KOPT-K1 (cell line): ENCODE data around the gene PLCH1.
"Not testable (repeated sequence)": the region's sequence is repeated elsewhere in the genome, so short reads cannot be mapped to it uniquely, and the experiment has no call there.

Source experiments
- H3K27ac ChIP-seq: fragments of 200-600 bp; sonication (generic); 2 replicates; pipeline ENCODE4 v1.5.1; 2016; ENCODE audit warnings: antibody characterized with exemption, mild to moderate bottlenecking, low read depth, low read length; ENCODE audit not compliant: poor library complexity, severe bottlenecking
- H3K36me3 ChIP-seq: fragments of 200-600 bp; sonication (generic); 2 replicates; pipeline ENCODE4 v1.5.1; 2017; ENCODE audit warnings: antibody characterized with exemption, mild to moderate bottlenecking, low read length, moderate library complexity; ENCODE audit not compliant: insufficient read depth
- H3K9me3 ChIP-seq: fragments of 200-600 bp; sonication (generic); 2 replicates; pipeline ENCODE4 v1.5.1; 2017; ENCODE audit warnings: antibody characterized with exemption, low read length, mild to moderate bottlenecking; ENCODE audit not compliant: insufficient read depth, poor library complexity, severe bottlenecking

Gene PLCH1

DNA sequence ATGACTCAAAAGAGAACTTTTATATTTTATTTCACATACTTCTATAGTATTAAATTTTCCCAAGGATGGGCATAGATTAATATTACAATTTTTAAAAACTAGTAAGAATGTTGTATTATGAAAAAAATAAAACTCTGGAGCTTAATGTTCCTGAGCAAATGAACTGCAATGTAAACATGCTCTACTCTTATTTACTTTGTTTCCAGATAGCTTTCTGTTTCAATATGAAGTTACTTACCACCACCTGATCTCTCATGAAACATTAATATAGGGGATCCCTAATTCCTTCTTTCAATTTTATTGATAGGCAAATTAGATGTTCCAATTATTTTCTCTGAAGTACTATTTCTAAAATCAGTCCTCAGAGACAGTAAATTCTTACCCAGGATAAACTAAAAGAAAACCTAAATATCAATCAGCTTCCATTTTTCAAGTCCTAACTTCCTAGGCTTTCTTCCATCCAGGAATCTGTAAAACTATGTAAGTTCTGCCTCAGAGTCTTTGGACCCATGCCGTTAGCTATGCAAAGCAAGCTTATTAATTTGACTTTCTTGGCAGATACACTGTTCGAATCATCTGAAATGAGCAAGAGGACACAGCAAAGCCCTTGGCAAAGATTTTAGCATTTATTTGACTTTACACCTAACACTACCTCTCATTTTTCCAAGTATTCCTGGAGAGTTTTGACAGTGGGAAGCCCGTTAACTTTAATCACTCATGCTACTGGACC lies 93.2 kb downstream of the PLCH1 start:
- Histone ChIP-seq H3K9me3 (no peaks in the 10 kb centered on the region), H3K36me3 (no peaks in the 10 kb centered on the region), H3K27ac (no peak overlapping the region)

DNA sequence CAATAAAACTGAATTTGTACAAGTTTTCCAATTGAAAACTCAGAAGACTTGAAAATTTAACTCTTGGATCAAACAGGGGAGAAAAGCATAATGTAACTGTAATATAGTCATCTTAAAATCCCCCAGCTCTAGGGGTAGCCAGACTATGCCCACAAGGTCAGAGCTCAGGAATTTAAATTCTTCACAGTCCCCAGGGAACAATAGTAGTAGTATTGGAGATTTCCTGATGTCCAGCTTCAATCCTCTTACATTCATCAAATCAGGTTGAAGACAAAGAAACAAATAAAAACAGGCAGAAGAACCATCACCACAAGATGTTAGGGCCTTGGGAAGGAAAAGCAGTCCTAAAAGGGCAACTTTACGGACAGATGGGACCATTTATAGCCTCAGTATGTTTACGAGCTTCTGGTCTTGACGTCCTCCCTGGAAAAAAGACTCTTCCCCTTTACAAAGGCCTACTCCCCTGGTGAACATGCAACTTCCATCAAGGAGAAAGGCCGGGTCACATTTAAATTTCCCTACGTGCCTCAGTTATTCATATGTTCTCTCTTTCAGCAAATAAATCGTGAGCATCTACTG lies 96.8 kb downstream of the PLCH1 start:
- Histone ChIP-seq H3K36me3 (no peaks in the 10 kb centered on the region), H3K9me3 (no peaks in the 10 kb centered on the region), H3K27ac (no peak overlapping the region)

DNA sequence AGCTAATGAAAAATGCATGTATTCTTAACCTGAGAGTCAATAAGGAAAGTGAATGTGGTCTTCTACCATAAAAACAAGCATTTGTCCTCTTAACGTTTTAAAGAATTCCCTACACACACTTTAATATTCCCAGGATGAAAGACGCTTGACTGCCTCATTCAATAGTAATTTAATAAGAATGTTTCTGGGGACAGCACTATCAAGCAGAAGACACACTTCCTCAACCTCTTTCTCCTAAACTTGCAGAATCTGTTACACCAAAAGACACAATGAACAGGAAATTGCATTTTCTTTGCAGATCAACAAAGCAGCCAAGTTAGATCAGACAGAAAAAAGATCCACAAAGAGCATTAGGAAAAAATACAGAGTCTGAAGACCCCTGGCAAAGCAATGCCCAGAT lies 97.7 kb downstream of the PLCH1 start:
- Histone ChIP-seq H3K9me3 (no peaks in the 10 kb centered on the region), H3K27ac (no peak overlapping the region), H3K36me3 (no peaks in the 10 kb centered on the region)

DNA sequence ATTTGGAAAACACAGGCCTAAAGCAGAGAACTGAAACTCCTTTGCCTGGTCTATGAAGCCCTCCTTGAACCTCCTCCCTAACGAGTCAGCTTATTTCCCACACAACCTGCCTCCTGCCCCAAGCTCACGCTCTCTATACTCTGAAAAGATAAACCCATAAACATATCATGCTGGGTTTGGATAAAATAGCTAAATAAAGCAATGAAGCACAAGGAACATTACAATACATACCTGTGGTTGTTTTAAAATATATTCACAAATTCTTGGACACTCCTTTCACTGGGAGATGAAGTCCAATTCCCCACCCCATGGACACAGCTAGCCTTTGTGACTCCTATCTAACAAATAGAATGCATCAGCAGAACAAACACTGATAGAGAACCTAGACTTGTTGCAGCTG lies 98.2 kb downstream of the PLCH1 start:
- Histone ChIP-seq H3K27ac (no peak overlapping the region), H3K9me3 (no peaks in the 10 kb centered on the region), H3K36me3 (no peaks in the 10 kb centered on the region)

DNA sequence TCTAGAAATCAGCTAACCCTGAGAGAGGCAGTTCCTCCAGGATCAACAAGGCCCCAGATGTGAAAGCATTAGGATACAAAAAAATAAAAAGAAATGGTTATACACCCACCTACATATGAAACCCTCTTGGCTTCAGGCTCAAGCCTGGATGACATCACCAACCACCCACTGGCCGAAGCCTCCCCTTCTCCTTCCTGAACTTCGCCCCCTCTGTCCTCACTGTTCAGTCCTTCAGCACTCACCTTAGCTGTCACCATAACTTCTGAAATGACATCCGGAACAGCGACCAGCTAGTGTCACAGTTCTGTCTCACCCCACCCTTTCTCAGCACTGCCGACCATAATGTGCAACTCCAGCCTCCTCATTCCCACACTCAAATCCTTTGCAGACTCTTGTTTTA lies 98.7 kb downstream of the PLCH1 start:
- no peaks in the 10 kb centered on the region for H3K9me3 ChIP-seq
- H3K27ac ChIP-seq, result no peak overlapping the region
- no peaks in the 10 kb centered on the region for H3K36me3 ChIP-seq

DNA sequence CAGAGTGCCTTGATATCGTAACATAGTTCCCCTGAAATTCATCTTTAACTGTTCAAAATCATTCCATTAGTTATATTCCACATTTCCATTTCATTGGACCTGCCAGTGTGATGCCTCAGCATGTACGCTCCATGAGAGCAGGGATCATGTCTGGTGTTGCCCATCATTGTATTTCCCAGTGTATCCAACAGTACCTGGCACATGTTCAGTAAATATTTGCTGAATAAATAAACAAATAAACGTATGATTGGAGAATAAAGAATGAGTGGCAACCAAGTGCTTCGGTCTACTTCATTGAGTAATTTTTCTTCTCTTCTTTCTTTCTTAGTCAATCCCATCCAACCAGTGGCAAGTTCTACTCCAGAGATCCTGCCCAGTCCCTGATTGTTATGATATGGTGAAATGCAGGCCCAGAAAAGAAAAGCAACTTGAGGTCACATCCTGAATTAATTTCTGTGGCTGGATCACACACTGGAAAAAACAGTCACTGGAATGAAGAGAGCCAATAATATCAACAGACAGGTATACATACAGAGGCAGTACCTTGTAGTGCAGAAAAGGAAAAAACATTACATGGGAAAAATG lies 101.2 kb downstream of the PLCH1 start:
- Histone ChIP-seq H3K27ac (no peak overlapping the region), H3K36me3 (no peaks in the 10 kb centered on the region), H3K9me3 (no peaks in the 10 kb centered on the region)

DNA sequence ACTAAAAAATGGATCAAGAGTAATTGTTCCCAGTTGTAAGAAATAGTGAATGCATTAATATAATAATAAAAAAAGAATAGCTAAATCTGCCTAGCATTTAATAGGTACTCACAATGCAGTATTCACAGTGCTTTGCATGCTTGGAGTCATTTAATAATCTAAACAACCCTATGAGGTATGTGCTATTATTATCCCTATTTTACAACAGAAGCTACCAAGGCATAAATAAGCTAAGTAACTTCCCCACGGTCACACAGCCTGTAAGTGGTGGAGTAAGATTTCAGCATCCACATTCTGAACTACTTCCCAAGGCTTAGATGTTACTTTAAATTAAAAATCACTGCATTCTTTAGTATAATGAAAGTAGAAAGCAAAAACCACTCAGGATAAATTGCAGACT lies 102.9 kb downstream of the PLCH1 start:
- no peak overlapping the region for H3K27ac ChIP-seq
- no peaks in the 10 kb centered on the region for H3K9me3 ChIP-seq
- no peaks in the 10 kb centered on the region for H3K36me3 ChIP-seq

DNA sequence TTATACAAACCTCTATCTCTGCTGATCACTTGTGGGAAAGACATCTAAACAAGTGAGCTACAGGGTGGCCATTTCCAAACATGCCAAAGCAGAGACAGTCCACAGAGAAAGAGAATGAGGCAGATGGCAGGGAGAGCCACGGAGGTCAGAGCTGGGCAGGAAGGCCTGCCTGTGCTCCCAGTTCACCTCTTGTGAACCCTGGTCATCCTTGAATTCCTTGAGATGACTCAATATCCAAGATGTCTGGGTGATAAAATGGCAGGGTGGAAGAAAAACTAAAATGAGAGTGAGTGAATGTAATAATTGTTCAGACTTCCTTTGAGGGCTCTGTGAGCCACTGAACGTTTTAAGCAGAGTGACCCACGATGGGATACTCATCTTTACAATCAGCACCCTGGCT lies 104.8 kb downstream of the PLCH1 start:
- no peak overlapping the region for H3K27ac ChIP-seq
- H3K36me3 ChIP-seq, result no peaks in the 10 kb centered on the region
- H3K9me3 ChIP-seq, result no peaks in the 10 kb centered on the region

DNA sequence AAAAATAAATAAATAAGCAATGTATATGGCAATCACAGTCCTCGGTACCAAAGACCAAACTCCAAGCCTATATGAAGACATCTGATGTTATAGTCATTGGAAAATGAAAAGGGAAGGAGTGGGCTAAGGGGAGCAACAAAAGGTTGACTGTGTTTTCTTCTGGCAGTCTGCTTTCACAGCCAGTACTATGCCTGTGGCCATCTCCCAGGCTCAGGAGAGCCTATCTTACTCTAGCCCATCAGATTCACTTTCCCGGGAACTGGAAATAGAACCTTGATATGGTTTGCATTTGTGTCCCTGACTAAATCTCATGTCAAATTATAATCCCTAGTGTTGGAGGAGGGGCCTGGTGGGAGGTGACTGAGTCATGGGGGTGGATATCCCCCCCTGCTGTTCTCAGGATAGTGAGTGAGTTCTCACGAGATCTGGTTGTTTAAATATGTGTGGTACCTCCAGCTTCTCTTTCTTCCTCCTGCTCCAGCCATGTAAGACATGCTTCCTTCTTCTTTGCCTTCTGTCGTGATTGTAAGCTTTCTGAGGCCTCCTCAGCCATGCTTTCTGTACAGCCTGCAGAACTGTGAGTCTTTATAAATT lies 105.3 kb downstream of the PLCH1 start:
- Histone ChIP-seq H3K9me3 (no peaks in the 10 kb centered on the region), H3K27ac (no peak overlapping the region)

DNA sequence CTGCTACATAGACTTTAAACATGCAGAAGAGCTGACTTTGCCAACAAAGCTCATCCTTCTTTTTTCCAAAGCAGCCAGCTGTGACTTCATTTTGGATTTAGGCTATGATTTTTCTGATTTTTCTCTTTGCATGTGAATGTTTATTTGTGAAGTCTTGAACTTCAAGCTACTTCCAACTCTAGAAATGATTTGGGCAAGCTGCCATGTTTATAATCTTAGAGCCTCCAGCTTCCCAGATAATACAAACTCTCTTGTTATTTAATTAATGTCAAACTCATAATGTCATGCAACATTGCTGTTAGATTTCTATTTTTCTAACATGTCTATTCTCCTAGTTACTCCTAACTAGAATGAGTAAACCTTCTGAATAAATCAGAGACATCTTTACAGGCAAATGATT lies 106.4 kb downstream of the PLCH1 start:
- not testable (repeated sequence) for H3K27ac ChIP-seq, H3K9me3 ChIP-seq

More for the DNA sequence above, 105.3 kb downstream of the PLCH1 start:
- no peaks in the 10 kb centered on the region for H3K36me3 ChIP-seq

DNA sequence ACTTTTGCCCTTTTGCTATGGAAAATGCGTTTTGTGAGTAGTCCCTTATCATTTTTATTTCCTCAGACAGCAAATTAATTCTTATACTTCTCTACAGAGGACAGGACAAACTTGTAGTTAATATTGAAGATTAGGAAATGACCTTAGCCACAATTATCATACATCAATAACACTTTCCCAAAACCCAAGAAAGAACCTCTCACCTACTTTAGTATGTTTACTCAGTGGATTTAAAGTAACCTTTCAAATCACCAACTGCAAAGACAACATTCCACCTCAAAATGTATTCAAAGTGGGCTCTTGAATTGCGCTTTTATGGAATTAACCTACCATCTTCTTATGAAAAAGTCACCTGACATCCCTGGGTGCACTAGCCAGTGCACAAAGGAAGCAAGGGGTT lies 107.3 kb downstream of the PLCH1 start:
- Histone ChIP-seq H3K9me3 (no peaks in the 10 kb centered on the region), H3K36me3 (no peaks in the 10 kb centered on the region), H3K27ac (no peak overlapping the region)

More for the DNA sequence above, 106.4 kb downstream of the PLCH1 start:
- not testable (repeated sequence) for H3K36me3 ChIP-seq

DNA sequence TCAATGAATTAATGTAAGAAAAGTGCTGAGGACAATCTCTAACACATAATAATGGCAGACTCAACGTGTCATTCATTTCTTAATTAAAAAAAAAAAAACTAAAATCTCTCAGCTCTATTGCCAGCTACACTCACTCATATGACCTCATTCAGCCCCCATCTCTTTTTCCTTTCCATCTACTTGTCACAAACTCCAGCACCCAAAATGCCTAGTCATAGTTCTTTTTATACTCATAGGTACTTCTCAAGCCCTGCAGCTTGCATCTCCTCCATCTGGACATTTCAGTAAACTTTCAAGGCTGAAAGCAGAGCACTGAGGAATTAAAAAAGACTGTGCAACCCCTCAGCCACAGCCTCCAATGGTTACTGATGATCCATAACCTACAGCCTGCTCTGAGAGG lies 109.8 kb downstream of the PLCH1 start:
- Histone ChIP-seq H3K9me3 (no peaks in the 10 kb centered on the region), H3K27ac (no peak overlapping the region), H3K36me3 (no peaks in the 10 kb centered on the region)

DNA sequence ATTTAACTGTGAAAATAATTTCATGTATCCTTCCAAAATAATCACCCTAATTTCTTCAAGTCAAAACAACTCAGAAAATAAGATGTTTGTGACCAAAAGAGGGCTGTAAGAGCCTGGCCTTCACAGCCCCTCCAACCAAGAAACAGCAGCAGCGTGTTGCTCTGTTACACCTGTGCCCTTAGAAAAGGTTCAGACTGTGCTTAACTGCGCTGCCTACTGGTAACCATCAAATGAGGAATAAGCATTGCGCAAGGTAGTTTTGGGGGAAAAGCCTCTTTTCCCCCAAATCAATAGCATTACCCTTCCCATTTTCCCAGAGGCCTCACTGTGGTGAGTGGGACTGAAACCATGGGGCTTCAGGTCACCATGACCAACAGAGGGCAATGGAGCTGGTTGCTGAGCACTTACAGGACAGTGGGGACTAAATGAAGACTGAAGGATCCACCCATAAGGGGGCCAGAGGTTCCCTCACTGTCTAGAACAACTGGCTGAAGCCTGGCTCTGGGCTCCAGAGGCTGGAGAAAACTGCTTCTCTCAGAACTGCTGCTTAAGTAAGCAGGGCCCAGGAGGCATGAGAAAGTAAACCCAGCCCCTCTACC lies 110.7 kb downstream of the PLCH1 start:
- Histone ChIP-seq H3K9me3 (no peaks in the 10 kb centered on the region), H3K27ac (no peak overlapping the region)

DNA sequence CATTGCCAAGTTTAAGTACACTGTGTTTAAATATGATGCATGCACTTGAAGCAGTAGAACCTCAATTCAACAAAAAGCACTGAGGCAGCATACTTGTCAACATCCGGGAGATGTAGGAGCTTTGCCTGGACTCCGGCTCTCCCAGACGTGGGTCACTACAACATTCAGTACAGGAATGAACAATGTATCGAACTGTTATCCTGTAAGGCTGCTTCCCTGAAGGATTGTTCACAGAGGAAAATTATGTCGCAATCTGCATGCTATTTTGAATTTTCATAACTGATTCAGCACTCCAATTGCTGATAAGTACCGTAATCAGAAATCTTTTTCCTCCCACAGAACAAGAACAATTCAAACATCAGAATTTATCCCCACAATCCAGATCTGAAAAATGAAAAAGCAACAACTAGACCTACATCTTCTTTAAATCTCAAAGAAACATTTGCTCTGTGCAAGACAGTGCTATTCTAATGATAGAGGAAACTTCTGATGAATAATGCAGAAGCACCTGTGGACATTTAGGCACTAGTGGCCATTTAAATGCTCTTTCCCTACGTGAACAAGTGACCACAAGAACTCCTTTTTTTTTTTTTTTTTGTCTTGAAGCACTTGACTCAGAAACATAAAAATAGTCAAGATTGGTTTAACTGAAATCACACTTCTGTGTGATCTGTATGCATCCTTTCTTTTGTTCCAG lies 113.4 kb downstream of the PLCH1 start:
- H3K27ac ChIP-seq, result no peak overlapping the region
- no peaks in the 10 kb centered on the region for H3K36me3 ChIP-seq
- no peaks in the 10 kb centered on the region for H3K9me3 ChIP-seq

More for the DNA sequence above, 110.7 kb downstream of the PLCH1 start:
- H3K36me3 ChIP-seq, result no peaks in the 10 kb centered on the region

DNA sequence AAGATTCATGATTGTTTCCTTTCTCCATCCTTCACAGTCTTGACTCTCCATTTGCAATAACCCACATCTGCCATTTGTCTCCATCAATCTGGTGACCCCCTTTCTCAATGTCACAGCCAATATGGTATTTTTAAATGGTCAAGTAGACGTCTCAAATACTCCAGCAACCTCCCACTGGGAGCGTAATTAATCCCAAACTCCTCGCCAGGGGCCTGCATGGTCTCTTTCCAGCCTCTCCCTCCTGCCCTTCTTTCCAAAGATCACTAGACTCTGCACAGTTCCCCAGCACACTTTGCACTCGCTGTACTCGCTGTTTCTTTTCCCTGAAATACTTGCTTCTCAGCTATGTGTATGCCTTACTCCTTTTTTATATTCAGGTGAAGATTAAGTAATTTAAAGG lies 115.3 kb downstream of the PLCH1 start:
- H3K9me3 ChIP-seq, result no peaks in the 10 kb centered on the region
- H3K27ac ChIP-seq, result no peak overlapping the region
- H3K36me3 ChIP-seq, result no peaks in the 10 kb centered on the region
